SKM-1 treated with dmso at 0.1 percent for 144 hours (cell line): ENCODE measurements around the gene MEIS1.

Experiments
- DNase-seq: peaks from one replicate; lab custom pipeline; 2025; ENCODE audit not compliant: unreplicated experiment; lab: John Stamatoyannopoulos, UW

The MEIS1 gene

DNA sequence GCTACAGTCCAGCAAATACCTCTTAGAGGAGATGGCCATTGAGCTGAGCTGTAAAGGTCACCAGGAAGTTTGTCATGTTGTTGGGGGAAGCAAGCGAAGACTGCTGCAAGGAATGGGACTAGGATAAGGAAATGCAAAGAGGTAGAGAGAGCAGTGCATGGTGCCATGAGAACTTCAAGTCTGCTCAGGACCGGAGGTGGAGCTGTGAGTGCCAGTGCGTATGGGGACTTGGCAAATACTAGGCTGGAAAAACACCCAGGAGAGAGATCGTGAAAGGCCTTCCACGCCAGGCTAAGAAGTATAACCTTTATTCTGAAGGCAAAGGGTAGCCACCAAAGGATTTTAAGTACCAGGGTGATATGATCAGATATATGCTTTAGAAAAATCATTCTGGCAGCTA, 71.3 kb downstream of the MEIS1 start:
- DNase-seq = no peak

DNA sequence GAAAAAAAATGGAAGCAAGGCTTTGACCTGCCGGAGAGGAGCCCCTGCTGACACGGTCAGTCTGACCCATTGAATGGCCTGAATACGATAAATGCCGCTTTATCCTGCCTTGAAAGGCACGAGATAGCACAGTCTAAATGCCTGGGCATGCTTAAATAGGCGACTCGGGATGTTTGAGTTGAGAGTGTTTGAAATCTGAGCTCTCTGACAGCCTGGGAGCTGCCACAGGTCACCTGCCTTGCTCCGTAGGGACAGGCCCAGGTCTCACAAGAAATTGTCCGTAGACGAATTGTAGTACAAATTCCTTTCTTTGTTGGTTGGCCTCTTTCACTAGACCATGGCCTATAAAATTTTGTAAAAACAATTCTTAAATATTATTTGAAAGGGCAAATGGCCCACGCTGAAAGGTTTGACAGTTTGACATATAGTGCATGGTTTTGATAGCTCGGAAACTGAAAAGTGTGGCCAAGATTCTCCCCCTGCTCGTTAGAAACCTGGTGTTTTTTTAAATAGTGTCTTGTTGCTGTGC, 72.8 kb downstream of the MEIS1 start:
- no peak for DNase-seq

DNA sequence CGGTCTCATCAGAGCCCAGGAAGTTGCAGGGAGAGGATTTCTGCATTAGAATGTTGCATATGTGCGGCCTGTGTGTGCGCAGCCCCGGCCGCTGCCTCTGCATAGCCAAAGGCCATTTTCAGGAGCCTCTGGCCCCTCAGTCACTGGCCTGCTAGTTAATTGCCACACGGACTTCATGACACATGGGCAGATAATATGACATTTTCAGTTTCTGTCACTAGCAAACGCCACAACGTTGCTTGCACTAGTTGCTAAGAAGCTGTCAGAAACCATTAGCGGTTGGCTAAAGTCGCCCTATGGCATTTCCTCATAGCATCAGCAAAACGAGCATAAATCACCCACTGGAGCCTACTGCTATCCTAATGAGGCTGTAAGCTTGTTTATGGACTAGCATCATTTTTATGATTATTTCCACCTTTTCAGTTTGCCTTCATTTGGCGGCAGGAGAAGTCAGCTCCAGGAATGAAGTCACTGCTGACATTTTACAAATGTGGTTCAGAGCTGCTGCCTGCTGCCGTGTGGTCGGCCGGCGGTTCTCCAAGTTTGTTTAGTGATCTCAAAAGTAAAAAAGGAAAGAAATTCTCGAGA, 73.7 kb downstream of the MEIS1 start:
- DNase-seq = no peak

DNA sequence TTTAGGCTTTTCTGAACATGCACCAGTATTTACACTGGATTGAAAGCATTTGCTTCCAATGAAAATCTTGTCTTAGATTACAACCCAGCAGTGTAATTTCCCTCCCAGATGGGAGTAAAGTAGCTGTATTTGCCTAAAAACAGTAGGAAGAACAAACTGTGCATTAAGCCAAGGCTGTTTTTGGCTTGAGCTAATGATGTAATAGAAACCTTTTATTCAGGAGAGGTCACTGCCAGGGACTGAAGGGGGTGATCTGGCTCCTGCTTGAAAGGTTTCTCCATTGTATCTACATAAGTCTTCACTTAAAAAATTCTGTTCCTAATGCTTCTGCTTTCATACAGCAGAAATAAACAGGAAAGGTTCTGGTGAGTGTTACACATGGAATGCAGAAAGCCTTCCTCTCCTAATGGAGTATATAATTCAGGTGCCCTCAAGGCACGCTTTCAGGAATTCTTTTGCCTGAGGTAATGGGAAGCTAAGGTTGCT, 74.4 kb downstream of the MEIS1 start:
- DNase-seq = no peak

DNA sequence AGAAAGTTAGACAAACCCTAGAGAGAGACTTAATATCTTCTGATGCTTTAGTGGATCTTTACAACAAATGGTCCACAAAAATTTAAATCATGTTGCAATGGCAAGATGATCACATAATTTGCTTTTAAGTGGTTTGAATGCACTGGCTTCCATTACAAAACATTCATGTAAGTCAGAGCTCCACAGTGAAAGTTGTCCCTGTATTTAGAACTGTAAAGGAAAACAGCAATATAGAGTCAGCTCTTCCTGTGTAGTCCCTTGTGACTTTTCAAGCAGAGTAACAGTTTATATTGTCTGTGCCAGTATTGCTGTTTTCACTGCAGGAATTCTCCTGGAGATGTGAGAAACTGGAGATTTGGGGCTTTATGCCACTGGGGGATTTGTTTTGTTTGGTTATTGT, 77.7 kb downstream of the MEIS1 start:
- DNase-seq = no peak

DNA sequence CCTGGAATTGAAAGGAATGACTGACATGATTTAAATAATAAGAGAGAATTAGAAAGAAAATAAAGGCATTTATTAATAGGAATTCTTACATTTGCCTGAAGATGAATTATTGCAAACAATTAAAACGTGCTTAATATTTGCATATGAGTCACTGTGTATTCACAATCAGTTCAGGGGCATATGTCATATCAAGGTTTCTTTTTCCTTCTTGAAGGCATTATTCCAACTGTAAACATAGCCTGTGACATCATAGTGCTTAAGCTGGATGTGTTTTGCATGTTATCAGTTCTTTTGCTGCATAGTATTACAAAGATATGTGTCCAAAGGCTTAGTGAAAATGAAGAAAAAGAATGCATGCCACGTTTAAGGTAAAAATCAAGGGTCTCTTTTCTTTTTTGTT, 80.8 kb downstream of the MEIS1 start:
- DNase-seq = no peak

DNA sequence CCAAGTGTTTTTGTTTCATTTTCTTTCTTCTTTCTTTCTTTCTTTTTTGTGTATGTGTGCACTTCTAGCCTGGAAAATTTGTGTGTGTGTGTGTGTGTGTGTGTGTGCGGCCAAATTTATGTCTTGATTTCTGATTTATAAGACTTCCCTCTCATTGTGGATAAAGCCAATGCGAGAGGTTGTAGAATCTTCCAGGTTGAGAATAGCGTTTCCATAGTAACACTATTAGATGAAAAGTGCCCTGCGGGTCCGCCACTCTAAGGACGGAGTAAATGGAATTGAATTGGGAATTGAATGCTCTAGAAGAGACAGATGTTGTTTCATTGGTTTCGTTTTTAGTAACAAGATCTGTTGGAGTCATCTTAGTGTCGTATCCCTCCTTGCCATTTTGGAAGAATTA, 81.6 kb downstream of the MEIS1 start:
- no peak for DNase-seq

DNA sequence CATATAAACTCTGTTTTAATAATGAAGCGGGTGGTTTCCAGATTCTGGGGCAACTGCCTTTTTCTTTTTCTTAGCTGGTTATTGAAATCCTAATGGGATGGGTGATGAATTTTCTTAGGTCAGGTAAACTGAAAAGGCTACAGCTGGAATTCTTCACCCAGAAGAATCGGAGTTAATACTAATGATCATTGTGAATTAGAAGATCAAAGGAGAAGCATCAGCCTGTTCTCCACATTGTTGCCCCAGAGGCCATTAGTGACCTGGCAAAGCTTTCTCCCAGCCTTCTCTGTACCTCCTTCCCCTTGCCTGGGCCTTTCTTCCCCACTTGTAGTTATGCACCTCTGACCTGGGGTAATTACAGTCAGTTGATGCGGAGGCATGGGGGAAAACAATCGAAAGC, 82.8 kb downstream of the MEIS1 start:
- DNase-seq = no peak

DNA sequence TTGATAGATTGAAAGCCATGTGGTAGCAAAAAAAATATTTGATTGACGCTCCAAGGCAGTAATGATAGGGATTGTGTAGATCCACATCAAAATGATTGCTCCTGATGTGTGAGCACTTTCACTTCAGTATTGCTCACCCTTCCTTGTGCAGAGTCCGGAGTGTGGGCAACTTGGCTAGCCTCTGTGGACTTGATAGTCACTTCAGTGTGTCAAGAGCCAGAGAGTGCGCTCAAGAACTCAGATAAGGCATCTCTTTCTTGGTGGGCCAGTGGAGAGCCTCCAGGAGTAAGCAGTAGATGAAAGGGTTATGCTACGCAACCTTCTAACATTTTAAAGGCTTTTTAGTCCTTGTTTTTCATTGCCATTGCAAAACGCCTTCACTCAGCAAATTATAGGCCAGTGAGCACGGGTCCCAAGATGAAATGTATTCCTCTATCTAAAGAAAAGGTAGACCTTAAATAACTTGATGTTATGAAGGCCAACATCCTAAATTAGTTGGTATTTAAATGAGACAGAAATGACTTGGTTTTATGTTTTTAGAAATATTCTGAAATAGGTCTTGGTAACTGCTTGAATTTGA, 84.4 kb downstream of the MEIS1 start:
- no peak for DNase-seq

DNA sequence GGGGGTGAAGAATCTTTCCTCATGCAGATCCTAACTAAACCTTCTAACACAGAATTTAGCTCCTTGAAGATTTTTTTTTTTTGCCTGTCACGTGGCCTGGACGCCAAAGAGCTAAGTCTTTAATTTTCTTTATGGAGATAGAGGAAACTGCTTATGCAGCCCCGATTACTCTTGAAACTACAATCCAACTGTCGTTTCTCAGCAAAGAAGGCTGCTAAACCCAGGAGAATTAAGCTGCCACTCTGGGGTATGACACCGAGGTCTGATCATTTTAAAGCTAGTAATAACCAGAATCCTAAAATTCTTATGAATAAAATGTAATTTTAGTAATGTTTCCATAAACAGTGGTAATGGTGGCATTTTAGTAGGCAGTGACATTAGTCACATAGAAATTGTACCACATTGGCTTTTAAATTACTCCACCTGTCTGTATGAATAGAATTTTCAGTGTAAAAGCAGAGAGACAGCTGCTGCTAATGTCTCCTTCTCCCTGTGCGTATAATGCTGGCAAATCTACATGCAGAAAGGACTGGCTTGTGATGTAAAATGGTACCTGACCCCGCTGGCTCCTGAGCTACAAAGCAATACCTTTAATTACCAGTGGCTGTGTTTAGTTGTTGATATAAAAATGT, 86.5 kb downstream of the MEIS1 start:
- no peak for DNase-seq

DNA sequence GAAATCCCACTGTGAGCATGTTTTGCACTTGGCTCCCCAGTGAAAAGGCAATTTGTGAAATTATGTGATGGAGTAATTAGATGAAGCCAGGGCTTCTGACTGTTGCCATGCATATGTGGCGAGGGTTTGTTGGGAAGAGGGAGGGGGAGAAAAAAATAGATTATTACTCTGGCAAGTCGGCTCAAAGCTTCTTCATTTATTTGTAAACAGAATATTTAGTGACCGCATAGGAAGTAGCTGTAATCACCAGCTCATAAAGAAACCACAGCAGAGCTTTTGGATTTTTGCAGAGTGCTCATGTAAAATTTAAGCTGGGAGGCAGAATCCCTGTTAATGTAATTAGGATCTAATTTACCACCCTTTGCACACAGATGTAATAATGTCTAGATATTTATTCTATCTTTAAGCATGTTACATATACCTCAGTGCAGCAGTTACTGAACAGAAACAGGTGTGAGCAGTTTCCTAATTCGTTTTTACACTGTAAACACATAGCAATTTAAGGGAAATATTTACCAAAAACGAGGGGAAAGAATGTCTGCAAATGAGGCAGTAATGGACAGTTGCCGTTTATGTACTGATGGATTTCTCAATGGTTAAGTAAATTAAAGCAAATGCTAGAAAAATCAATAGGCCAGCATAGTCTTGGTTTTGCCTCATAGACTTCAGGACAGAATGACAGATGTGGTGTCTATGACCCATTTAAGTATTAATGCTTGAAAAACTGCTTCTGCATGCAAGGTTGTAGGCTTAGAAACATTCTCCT, 87.9 kb downstream of the MEIS1 start:
- DNase-seq = no peak

DNA sequence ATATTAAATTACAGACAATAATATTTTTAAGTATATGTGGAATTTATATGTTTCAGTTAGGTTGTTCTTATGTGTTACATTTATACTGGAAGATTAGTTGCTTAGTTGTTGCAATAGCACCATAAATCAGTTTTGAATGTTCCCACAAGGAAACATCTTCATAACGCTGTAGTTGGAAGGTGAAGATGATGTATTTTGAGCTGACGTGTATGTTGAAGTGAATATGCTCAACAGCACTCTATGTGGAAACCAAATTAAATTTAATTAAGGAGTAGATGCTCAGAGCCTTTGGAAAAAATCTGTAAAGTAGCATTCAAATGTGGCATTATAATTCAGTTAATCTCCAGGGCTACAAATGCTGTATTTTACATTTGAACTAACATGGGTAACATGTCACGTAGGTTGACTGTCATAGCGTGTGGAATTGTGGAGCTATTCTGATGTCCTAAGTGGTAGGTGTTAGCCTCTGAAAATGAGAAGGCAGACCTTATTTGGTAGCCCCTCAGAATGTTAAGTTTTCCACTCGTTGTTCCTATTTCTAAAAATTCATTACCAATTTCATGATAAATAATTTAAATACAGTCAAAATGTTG, 88.5 kb downstream of the MEIS1 start:
- DNase-seq = no peak

DNA sequence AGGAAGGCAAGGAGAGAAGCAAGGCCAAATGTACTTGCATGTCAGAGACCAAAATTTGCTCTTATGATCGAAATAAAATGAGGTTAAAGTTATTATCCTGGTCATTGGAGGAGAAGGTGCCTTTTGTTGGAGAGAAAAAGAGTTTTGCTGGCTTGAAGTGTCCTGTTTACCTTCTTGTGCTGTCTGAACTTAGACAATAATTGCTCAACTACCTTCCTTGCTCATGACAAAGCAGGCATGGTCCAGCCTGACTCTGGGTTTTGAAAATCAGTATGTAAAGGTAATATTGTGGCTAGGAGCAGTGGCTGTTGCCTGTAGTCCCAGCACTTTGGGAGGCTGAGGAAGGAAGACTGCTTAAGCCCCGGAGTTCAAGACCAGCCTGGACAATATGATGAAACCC, 89.1 kb downstream of the MEIS1 start:
- no peak for DNase-seq

DNA sequence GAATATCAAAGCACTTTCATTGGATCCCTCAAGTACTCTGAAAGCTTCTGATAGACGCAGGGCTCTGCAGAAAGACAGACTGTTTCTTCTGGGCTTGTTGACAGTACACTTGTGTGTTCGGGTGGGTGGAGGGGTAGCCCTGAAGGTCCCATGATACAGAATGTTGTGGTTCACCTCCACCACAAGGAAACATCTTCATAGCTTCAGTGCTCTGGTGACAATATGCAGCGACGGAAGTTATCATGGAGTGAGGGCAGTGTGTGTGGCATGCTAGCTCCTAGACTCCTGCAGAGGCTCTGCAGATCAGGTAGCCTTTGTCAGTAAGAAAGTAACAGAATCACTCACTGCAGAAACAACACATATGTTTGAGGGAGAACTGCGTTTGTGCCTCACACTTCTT, 90.7 kb downstream of the MEIS1 start:
- DNase-seq = no peak

DNA sequence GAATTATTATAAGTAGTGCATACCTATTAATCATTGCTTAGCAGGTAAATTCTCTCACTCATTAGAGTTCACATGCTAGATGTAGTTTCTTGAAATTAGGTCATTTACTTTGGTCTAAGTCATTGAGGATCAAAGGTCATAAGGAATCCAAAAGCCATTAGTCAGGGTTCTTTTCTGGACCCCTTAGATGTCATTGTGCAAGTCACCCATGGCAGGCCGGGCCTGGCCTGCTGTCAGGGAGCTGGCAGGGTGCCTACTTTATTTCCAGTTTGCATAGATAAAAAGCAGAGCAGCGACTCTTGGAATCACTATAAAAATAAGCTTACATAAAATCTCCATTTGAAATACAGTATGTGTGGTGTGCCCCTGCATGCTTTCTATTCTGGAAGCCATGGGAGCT, 91.3 kb downstream of the MEIS1 start:
- no peak for DNase-seq

DNA sequence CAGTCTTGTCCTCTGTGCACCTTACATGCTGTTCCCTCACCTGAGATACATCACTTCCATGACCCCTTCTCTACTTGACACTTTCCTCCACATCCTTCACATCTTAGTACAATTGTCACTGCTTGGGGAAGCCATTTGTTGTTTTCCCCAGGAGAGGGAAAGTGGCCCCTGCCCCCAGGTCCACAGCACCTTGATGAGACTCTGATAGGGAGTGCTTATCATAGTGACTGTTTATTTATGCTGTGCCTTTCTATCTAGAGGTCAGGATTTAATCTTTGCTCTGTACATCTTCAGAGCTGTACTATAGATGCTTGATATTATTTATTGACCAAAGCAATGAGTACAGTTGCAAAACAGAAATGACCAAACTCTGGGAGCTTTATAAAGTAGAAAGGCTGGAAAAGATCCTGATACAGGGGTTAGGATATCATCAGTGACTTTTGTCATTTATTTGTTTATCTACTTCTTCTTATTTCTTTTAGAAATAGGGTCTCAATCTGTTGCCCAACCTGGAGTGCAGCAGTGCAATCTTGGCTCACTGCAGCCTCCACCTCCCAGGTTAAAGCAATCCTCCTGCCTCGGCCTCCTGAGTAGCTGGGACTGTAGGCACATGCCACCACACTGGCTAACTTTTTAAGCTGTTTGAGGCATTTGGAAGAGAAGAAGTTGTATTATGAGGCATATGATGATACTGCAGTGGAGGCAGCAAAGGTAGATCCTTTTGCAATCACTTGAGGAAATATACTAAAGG, 94.2 kb downstream of the MEIS1 start:
- DNase-seq = no peak

DNA sequence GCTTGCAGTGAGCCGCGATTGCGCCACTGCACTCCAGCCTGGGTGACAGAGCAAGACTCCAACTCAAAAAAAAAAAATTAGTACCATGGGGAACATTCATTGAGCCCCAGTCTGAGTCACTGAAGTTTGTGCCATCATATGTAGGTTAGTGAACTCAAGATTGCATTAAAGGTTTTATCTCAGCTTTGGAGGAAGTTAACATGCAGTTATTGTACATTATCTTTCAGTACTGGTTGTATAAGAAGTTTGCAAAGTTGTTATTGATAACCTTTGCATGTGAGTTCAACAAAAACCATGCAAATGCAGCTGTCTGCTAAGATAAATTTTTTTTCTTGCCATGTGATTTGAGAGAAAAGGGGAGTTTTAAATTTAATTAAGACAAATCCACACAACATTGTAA, 95.7 kb downstream of the MEIS1 start:
- DNase-seq = no peak

DNA sequence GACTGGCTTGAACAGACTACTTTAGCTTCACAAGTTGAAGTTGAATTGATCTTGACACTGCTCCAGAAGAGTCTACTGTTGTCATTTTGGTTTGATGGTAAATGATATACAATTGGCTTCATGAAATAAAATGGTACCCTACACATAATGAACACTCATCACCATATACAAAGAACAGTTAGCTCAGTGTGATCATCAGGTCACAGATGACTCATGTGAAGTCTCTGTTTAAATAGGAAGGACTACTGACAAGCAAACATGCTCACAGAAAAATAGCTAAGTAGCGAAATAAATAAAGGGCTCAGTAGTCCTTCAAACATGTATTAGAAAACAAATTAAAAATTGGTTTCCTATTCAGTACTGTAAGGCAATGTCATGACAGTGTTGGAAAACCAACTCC, 96.2 kb downstream of the MEIS1 start:
- DNase-seq = no peak

DNA sequence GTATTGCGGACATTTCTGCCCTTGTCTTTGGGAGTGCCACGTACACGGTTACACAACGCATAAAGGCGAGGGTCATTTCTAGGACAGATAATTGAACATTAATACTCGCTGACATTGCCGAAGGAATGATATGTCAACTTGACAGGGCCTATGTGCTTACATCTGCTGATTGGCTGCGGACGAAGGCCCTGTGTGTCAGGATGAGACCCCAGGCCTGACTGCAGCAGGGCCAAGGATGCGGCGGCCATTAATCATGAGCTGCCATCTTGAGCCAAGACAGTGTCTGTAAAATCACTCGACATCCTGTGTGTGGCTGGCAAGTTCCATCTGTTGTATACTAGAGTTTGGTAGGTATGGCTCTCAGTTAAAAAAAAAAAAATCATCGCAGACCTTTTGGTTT, 96.6 kb downstream of the MEIS1 start:
- no peak for DNase-seq

DNA sequence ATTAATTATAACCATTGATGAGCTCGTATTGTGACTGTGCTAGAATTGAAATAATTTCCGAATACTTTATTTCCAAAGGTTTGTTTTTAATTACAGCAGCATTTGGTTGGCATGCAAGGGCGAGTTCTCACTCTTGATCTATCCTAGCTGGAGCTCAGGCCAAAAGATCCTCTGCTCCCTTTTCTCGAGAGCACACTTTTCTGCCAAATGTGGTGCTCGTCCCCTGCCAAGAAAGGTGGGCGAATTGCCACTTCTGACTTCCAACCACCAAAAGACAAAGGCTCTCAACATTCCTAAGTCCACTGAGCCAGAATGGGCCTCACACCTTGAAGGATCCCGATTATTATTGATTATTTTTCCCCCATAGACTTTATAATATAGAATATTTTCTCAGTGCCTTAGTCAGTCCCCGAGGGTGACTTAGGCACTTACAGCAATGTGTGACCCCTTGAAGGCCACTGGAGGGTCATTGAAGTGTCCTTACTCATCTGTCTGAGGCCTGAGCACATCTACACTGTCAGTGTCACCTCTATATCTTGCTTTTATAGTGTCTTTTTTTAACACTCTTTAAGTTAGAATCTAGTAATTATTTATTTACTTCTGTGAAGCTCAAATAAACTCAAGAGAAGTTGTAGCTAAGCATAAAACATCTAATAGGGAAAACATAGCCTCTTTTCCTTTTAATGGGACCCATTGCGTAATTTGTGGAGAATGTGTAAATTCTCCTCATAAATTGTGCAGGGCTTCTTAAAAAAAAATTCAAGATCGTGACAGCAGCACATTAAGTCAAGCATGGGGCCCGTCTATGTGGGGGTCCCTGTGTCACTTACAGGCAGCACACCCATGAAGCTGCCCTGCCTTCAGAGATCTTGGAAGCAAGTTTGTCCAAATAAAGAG, 98.3 kb downstream of the MEIS1 start:
- no peak for DNase-seq
